Omental fat pad (tissue), 4 donors: ENCODE data around the gene CSMD2. TPM values are rescaled to one million over a fixed set of nuclear protein-coding genes. Genes with fewer than 3 reads are reported as not detected.

ENCODE experiments used
- ATAC-seq: fragments of 150-250 bp; one replicate; pipeline ENCODE4 v1.9.1; 2016; ENCODE audit warnings: mild to moderate bottlenecking, moderate library complexity; ENCODE audit not compliant: low FRiP score
- DNase-seq: peaks from one replicate; pipeline ENCODE4 v3.0.0-alpha.2; 2019; ENCODE audit warnings: low spot score
- total RNA-seq, 4 donors: library from RNA; depleted of rRNA; stranded (reverse); fragments of >200 nt; gene quantifications; one replicate each; pipeline ENCODE4 v1.1.0, GENCODE V29; 2016
- TF ChIP-seq, protein P1 (sequence below), 3 donors: fragments of 450-650 bp; IDR thresholded peaks; one replicate each; pipeline ENCODE4 v1.5.1; 2016 to 2017; ENCODE audit warnings: antibody characterized with exemption in 3 of 3, mild to moderate bottlenecking in 3 of 3, moderate library complexity in 2 of 3

CSMD2 gene
- total RNA-seq, 4 donors from 2014 or later = 0.19 to 3.8 (median 0.60) TPM; not detected in 1

DNA sequence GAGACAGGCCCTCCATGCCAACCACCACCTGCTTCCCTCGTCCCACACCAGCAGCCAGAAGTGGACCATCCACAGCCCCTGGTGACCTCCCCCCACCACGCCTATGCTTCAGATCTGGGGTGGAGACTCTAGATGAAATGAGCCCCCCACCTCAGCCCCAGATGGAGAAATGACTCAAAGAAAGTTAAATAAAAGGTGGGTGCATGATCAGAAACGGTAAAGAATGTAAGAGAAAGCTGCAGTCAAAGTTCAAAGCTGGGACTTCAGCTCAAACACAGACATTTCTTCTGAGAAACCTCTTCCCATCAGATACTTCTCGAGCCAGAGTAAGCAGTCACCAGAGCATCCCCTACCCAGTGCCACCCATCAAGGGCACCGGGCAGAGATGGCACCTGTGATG is 344.2 kb downstream of the CSMD2 start:
- no peak for DNase-seq
- TF ChIP-seq, protein P1, sequence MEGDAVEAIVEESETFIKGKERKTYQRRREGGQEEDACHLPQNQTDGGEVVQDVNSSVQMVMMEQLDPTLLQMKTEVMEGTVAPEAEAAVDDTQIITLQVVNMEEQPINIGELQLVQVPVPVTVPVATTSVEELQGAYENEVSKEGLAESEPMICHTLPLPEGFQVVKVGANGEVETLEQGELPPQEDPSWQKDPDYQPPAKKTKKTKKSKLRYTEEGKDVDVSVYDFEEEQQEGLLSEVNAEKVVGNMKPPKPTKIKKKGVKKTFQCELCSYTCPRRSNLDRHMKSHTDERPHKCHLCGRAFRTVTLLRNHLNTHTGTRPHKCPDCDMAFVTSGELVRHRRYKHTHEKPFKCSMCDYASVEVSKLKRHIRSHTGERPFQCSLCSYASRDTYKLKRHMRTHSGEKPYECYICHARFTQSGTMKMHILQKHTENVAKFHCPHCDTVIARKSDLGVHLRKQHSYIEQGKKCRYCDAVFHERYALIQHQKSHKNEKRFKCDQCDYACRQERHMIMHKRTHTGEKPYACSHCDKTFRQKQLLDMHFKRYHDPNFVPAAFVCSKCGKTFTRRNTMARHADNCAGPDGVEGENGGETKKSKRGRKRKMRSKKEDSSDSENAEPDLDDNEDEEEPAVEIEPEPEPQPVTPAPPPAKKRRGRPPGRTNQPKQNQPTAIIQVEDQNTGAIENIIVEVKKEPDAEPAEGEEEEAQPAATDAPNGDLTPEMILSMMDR (IDR thresholded peaks at IDR 0.05) = no peak
- ATAC-seq = no peak

DNA sequence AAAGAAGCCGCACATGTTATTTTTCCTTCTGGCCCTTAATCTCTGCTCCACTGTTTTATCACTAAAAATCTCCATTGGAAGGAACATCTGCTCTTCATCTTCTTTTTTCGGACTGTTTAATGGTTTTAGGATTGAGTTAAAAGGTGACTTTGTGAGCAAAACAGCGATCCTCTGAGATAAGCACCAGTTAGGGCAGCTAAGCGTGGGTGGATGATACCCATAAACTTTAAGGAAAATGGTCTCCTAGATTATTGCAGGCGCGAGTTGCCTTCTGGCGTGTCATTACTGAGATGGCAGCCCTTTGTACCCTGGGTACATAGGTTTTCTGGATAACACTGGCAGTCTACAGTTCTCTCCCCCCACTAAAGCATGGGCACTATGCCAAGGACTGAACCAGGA is 345.1 kb downstream of the CSMD2 start:
- TF ChIP-seq, protein P1 (IDR thresholded peaks at IDR 0.05) = no peak
- ATAC-seq (no peak), DNase-seq (no peak)

DNA sequence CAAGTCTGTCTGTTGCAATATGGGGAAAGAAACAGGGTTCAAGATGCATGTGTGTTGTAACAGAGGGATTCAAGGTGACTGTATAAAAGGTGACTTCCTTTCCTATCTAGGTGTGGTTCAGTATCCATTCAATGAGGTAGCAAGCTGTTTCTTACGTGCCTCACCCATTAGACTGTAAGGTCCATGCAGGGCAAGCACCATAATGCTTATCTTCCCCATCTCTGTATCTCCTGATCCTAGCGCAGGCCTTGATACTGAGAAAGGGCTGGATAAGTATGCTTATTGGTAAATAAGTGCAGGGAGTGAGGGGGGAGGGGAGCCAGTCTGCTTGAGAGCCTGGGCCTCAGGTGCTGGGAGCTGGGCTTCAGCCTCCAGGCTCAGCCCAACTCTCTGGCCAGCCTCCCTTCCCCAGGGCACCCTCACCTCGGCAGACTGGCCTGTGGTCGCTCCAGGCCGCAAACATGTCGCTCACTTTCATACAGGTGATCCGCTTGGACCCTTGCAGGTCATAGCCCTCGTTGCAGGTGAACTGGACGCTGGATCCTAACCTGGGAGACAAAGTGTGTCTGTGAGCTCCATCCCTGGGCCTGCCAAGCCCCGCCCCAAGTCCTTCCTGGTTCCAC is 345.6 kb downstream of the CSMD2 start:
- TF ChIP-seq, protein P1 (IDR thresholded peaks at IDR 0.05) = no peak
- DNase-seq (no peak), ATAC-seq (no peak)

DNA sequence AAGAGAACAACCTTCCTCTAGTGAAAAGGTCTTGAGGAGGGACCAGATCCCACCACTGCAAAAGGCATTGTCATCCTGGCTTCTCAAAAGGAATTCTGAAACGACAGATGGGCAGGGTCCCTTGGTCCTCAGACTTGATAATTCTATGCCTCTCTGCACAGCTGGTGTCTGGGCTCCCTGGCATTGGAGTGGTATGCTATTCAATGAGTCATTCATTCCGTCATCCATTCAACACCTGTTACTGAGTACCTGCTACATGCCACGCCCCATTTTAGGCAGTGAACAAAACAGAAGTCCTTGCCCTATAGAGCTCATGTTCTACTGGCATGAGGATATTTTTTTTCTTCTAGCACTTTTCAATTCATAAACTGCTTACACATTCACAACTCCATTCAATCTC is 347.0 kb downstream of the CSMD2 start:
- TF ChIP-seq, protein P1 (IDR thresholded peaks at IDR 0.05) = no peak
- ATAC-seq (no peak), DNase-seq (no peak)

DNA sequence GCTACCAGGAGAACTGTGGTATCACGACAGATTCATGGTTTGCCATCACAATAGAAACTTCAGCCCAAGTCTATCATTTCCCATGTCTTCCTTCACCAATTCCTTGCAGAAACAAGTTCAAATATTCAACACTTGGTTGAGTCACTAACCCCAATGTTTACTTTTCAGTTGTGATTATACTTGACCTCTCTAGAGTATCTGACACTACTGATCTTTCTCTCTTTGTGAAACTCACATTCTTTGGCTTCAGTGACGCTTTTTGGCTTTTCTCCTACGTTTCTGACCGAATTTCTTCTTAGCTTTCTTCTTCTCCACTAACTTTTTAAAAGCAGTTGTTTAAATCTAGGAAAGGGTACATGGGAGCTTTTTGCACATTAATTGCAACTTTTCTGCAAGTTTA is 350.0 kb downstream of the CSMD2 start:
- DNase-seq = no peak
- TF ChIP-seq, protein P1 (IDR thresholded peaks at IDR 0.05) = no peak
- no peak for ATAC-seq

DNA sequence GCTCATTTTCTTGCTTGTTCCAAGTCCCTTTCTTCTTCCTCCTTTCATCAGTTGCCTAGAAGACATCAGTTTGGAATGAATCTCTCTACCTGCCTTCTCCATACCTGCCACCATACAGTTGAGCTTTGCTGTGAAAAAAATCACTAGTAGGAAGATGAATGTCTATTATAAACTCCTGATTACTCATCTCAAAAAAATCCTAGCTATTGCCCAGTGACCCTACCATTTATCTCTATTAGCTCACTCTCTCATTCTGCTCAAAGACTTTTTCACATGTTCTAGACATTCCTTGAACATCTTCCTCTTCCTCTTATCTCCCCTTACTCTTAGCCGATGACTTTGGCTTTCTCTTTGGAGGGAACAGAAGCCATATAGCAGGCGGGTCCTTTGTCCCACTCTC is 350.9 kb downstream of the CSMD2 start:
- TF ChIP-seq, protein P1 (IDR thresholded peaks at IDR 0.05) = no peak
- DNase-seq = no peak
- no peak for ATAC-seq

DNA sequence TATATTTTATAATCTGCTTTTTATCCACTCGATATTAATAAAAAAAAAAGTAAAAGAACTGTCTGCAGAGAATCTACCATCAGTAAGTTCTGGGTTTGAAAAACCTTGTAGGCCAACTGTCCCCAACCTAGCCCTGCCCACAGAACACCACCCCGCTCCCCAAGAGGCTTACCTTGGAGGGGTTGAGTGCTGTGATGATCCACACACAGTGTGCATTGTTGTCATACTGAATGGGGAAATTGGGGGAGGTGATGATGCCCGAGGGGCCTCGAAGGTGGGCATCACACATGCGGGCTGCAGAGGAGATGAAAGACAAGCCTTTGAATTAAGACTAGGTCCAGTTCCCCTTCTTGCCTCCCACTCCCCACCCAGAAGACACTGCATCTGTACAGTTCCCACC is 354.5 kb downstream of the CSMD2 start:
- ATAC-seq = no peak
- TF ChIP-seq, protein P1 (IDR thresholded peaks at IDR 0.05) = no peak
- DNase-seq = no peak
